ENCODE data around the gene EBF3.

GRCh38 chr10:129904323-129904722 lies 59.8 kb downstream of the EBF3 start:
- TF ChIP-seq EZH2 (IDR thresholded peaks at IDR 0.05; ENCODE audit: borderline replicate concordance, low read depth, low read length, poor library complexity, severe bottlenecking) = no peak
- no peak for TF ChIP-seq CTCF (conservative IDR thresholded peaks at IDR 0.05; ENCODE audit: low read depth, low read length)

Data from A673 (cell line).